GM12875 (cell line): ENCODE results near the gene TECRL.

Source experiments
- H3K4me3 ChIP-seq: one replicate; pipeline ENCODE4 v1.5.1; 2011; ENCODE audit warnings: low read depth, low read length, control low read depth
- CTCF ChIP-seq: IDR thresholded peaks from 2 replicates; pipeline ENCODE4 v1.5.1; 2011; ENCODE audit warnings: low read depth, mild to moderate bottlenecking, control low read depth, inconsistent platforms, low read length, moderate library complexity, borderline replicate concordance; ENCODE audit not compliant: insufficient read depth

Gene TECRL

GRCh38 chr4:64361399-64361740, 47.9 kb downstream of the TECRL start:
- no peak for TF ChIP-seq CTCF
- H3K4me3 ChIP-seq = no peak overlapping the region

- no peak for TF ChIP-seq CTCF
- no peak overlapping the region for H3K4me3 ChIP-seq
Measured at GRCh38 chr4:64360664-64361398, 48.4 kb downstream of the TECRL start.

GRCh38 chr4:64359489-64359888, 49.8 kb downstream of the TECRL start:
- TF ChIP-seq CTCF = no peak
- H3K4me3 ChIP-seq = no peak overlapping the region

- no peak overlapping the region for H3K4me3 ChIP-seq
- TF ChIP-seq CTCF = no peak
Measured at GRCh38 chr4:64353904-64354303, 55.3 kb downstream of the TECRL start.

GRCh38 chr4:64341711-64342110, 67.5 kb downstream of the TECRL start:
- no peak for TF ChIP-seq CTCF
- H3K4me3 ChIP-seq = no peak overlapping the region

- no peak overlapping the region for H3K4me3 ChIP-seq
- TF ChIP-seq CTCF = no peak
Measured at GRCh38 chr4:64340218-64341110, 68.8 kb downstream of the TECRL start.
